AG04450 (cell line): ENCODE results near the gene TEN1. TPM values are rescaled to one million over a fixed set of nuclear protein-coding genes. Genes with fewer than 3 reads are reported as not detected.

ENCODE experiments used
- CTCF ChIA-PET: fragments of 300-600, 350-600 bp; formaldehyde crosslinking; extraction: SDS; loops from one replicate; lab custom pipeline; 2022; ENCODE audit warnings: antibody characterized with exemption, inconsistent platforms; lab: Charles Lee
- POLR2A ChIA-PET: fragments of 350-600 bp; formaldehyde crosslinking; extraction: SDS; loops from one replicate; lab custom pipeline; 2021; ENCODE audit warnings: antibody characterized with exemption, inconsistent platforms; lab: Yijun Ruan, JAX
- DNase-seq: peaks from one replicate; pipeline ENCODE4 v3.0.0-alpha.2; 2011; ENCODE audit warnings: low read depth, low spot score
- H3K27ac ChIP-seq: one replicate; pipeline ENCODE4 v1.5.1; 2012; ENCODE audit warnings: low read depth, low read length, control low read depth
- H3K27me3 ChIP-seq: one replicate; pipeline ENCODE4 v1.6.0; 2012; ENCODE audit warnings: low read length; ENCODE audit not compliant: control insufficient read depth, insufficient read depth
- H3K4me3 ChIP-seq: 2 replicates; pipeline ENCODE4 v1.5.1; 2011; ENCODE audit warnings: mild to moderate bottlenecking, low read depth, low read length, control low read depth
- H3K9me3 ChIP-seq: 2 replicates; pipeline ENCODE4 v1.5.1; 2012; ENCODE audit warnings: low read length; ENCODE audit not compliant: control insufficient read depth, insufficient read depth
- polyA plus RNA-seq: library from polyadenylated mRNA; depleted of rRNA; stranded (reverse); fragments of >200 nt; gene quantifications from 2 replicates; pipeline ENCODE4 v1.2.3, GENCODE V29; 2011
- TF ChIP-seq, protein P1 (sequence below): IDR thresholded peaks from 2 replicates; pipeline ENCODE4 v1.5.1; 2011; ENCODE audit warnings: low read depth, low read length, control low read depth, inconsistent platforms

TEN1 gene
- polyA plus RNA-seq, 1 experiment: 9.1 TPM

DNA sequence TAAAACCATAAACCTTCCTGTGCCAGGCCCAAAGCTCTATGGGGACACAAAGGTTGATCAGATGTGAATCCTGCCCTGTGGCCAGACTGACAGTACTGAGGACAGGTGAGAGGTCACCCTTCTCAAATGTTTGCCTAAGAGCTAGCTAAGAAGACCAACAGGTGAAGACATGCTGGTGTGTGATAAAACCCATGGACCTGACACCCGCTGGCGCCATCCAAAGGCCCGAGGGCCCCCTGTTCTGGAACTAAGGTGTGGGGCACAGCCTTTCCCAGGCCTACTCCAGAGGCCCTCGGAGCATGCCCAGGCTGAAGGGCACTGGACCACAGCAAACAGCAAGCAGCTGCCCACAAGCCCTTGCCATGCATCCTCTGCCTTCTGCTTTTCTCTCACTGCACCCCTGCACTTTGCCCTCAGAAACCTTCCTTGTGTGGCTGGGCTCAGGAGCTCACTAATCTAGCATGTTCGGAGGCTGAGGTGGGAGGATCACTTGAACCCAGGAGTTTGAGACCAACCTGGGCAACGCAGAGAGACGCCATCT is 16.4 kb downstream of the TEN1 start:
- POLR2A ChIA-PET: no interaction called here

DNA sequence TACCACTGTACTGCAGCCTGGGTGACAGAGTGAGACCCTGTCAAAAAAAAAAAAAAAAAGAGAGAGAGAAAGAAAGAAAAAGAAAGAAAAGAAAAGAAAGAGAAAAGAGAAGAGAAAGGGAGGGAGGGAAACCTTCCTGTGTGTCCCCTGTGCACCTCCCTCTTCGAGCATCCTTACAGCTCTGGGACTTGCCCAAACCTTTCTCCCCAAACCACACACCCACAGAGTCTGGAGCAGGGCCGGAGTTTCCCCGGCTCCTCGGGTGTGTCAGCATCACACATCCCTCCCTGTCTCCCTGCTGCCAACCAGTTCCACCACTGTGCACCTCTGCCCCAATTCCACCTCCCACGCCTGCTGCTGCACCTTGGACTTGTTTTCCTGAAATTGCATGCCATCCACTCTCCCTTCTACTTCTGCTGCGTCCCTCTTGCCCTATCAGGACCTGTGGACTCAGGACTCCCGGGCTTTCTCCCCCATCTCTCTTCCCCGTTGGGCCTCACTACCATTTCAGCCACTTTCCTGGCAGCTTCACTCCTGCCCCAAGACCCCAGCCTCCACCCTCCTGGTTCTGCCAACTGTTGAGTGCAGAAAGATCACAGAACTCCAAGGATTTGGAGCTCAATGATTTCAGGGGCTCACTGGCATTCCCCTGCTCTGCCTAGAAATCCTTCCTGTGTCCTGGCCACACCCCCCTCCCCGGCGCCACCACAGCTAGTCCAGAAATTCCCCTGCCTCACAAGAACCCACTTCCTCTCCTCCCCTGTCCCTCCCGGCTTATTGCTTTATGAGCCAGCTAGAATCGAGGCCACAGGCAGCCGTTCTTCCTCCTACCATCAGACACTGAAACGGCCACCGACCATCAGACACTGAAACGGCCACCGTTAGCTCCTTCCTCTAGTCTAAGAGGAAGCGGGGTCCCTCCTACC is 17.9 kb downstream of the TEN1 start:
- POLR2A ChIA-PET: interaction anchor here (0.5 kb wide), 1 partner anchor 34 kb away, joined by 3 read pairs; no protein-coding TSS in a partner anchor
- CTCF ChIA-PET: interaction anchor here (0.9 to 6.4 kb wide), 3 partner anchors 8 to 17 kb away, joined by 3 to 37 read pairs (median 4); no protein-coding TSS in a partner anchor
- peak overlapping the region; percentile 47 for H3K27ac ChIP-seq
- no peak overlapping the region for H3K4me3 ChIP-seq
- TF ChIP-seq, protein P1, sequence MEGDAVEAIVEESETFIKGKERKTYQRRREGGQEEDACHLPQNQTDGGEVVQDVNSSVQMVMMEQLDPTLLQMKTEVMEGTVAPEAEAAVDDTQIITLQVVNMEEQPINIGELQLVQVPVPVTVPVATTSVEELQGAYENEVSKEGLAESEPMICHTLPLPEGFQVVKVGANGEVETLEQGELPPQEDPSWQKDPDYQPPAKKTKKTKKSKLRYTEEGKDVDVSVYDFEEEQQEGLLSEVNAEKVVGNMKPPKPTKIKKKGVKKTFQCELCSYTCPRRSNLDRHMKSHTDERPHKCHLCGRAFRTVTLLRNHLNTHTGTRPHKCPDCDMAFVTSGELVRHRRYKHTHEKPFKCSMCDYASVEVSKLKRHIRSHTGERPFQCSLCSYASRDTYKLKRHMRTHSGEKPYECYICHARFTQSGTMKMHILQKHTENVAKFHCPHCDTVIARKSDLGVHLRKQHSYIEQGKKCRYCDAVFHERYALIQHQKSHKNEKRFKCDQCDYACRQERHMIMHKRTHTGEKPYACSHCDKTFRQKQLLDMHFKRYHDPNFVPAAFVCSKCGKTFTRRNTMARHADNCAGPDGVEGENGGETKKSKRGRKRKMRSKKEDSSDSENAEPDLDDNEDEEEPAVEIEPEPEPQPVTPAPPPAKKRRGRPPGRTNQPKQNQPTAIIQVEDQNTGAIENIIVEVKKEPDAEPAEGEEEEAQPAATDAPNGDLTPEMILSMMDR: no peak
- H3K27me3 ChIP-seq: no peaks in the 10 kb centered on the region
- no peak for DNase-seq
- H3K9me3 ChIP-seq: no peaks in the 10 kb centered on the region

More for the DNA sequence above, 16.4 kb downstream of the TEN1 start:
- Histone ChIP-seq H3K27ac (no peak overlapping the region), H3K9me3 (no peaks in the 10 kb centered on the region), H3K4me3 (no peak overlapping the region), H3K27me3 (no peaks in the 10 kb centered on the region)
- DNase-seq: no peak
- CTCF ChIA-PET: interaction anchor here (2.4 kb wide), 1 partner anchor 19 kb away, joined by 9 read pairs; no protein-coding TSS in a partner anchor
- TF ChIP-seq, protein P1: no peak

DNA sequence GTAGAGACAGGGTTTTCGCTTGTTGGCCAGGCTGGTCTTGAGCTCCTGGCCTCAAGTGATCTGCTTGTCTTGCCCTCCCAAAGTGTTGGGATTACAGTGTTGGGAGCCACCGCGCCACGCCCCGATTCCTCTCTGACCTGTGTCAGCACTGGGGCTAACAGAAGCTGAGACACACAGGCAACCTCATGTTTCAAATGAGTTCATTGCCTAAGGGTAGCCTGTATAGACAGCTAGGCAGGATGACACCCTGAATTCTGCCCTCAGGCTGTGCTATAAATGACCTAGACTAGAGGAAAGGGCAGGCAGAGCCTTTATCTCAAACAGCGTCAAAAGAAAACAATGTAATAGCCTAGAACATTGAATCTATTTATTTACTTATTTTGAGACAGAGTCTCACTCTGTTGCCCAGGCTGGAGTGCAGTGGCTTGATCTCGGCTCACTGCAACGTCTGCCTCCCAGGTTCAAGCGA is 19.3 kb downstream of the TEN1 start:
- no peak for DNase-seq
- H3K27me3 ChIP-seq: no peaks in the 10 kb centered on the region
- ChIA-PET CTCF (interaction anchor here (6.4 kb wide), 1 partner anchor 16 kb away, joined by 37 read pairs; no protein-coding TSS in a partner anchor), POLR2A (interaction anchor here (0.7 kb wide), 2 partner anchors 17 to 281 kb away, joined by 5 read pairs; no protein-coding TSS in a partner anchor)
- H3K9me3 ChIP-seq: no peaks in the 10 kb centered on the region
- no peak overlapping the region for H3K4me3 ChIP-seq
- no peak overlapping the region for H3K27ac ChIP-seq
- TF ChIP-seq, protein P1: no peak

DNA sequence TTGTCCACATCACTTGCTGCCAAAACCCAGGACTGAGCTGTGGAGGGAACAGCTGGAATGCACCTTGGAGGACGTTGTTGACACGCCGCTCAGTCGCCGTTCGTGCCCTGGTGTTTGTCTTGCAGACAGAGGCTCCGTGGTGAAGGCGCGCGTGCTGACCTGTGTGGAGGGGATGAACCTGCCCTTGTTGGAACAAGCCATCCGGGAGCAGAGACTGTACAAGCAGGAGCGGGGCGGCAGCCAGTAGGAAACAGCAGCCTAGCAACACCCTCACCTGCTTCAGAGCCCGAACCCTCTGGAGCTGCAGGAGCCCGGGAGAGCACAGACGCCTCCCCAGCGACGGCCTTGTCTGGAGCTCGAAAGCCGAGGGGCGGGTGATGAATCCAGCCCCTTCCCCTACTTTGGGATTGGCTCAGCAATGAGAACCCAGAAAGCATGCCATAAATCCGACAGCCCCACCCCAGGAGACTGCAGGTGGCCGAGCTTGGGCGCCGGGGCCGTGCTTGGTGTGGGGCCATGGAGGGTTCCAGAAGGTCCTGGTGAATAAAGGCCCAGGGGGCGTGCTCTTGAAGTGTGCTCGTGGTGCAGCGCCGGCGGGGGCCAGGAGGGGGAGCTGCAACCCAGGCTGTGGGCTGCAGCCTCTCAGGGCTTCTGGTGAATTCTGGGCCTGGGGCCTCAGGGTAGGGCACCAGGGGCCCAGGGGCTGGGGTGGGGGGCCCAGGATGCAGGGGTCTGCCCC is 21.1 kb downstream of the TEN1 start:
- Histone ChIP-seq H3K27me3 (no peaks in the 10 kb centered on the region), H3K4me3 (no peak overlapping the region), H3K27ac (no peak overlapping the region), H3K9me3 (no peaks in the 10 kb centered on the region)
- ChIA-PET CTCF (interaction anchor here (0.6 to 6.6 kb wide), 9 partner anchors 8 to 182 kb away, joined by 3 to 46 read pairs (median 4); partner anchors contain the start of gene MRPL38), POLR2A (interaction anchor here (0.6 kb wide), 1 partner anchor 288 kb away, joined by 5 read pairs; no protein-coding TSS in a partner anchor)
- TF ChIP-seq, protein P1: peak; percentile 66
- no peak for DNase-seq
